GM06990 (cell line): ENCODE data around the gene MC3R.
"Not testable (repeated sequence)": the region's sequence is repeated elsewhere in the genome, so short reads cannot be mapped to it uniquely, and the experiment has no call there.

ENCODE experiments used
- DNase-seq: peaks from one replicate; pipeline ENCODE4 v3.0.0-alpha.2; 2011; ENCODE audit not compliant: insufficient read length; ENCODE audit errors: extremely low read depth
- H3K27me3 ChIP-seq: replicated peaks from 2 replicates; pipeline ENCODE4 v1.6.0; 2011; ENCODE audit warnings: low read length; ENCODE audit not compliant: control insufficient read depth, insufficient read depth
- H3K36me3 ChIP-seq: 2 replicates; pipeline ENCODE4 v1.5.1; 2011; ENCODE audit warnings: low read length; ENCODE audit not compliant: control insufficient read depth, insufficient read depth
- H3K4me3 ChIP-seq: replicated peaks from 2 replicates; pipeline ENCODE4 v1.5.1; 2011; ENCODE audit warnings: low read depth, mild to moderate bottlenecking, control low read depth, low read length
- CTCF ChIP-seq: IDR thresholded peaks from 2 replicates; pipeline ENCODE4 v1.5.1; 2011; ENCODE audit warnings: low read length, control low read depth, mild to moderate bottlenecking, inconsistent platforms; ENCODE audit not compliant: insufficient read depth, poor library complexity, severe bottlenecking

Gene MC3R

GRCh38 chr20:56208121-56208520 lies 40.4 kb upstream of the MC3R start:
- Histone ChIP-seq H3K4me3 (no peak overlapping the region), H3K27me3 (no peaks in the 10 kb centered on the region), H3K36me3 (no peaks in the 10 kb centered on the region)
- TF ChIP-seq CTCF = no peak
- no peak for DNase-seq

- Histone ChIP-seq H3K36me3 (no peaks in the 10 kb centered on the region), H3K4me3 (no peak overlapping the region), H3K27me3 (no peaks in the 10 kb centered on the region)
- no peak for TF ChIP-seq CTCF
- DNase-seq = no peak
These were observed 37.5 kb upstream of the MC3R start for GRCh38 chr20:56211051-56211450.

- no peak for TF ChIP-seq CTCF
- no peak for DNase-seq
- H3K36me3 ChIP-seq = no peaks in the 10 kb centered on the region
These were observed 36.4 kb upstream of the MC3R start for GRCh38 chr20:56212091-56212490.

GRCh38 chr20:56213321-56213720 lies 35.2 kb upstream of the MC3R start:
- Histone ChIP-seq H3K27me3 (no peaks in the 10 kb centered on the region), H3K36me3 (no peaks in the 10 kb centered on the region), H3K4me3 (no peak overlapping the region)
- no peak for DNase-seq
- no peak for TF ChIP-seq CTCF

More at GRCh38 chr20:56212091-56212490, 36.4 kb upstream of the MC3R start:
- Histone ChIP-seq H3K27me3 (no peaks in the 10 kb centered on the region), H3K4me3 (no peak overlapping the region)

- no peak for TF ChIP-seq CTCF
- no peak for DNase-seq
- H3K36me3 ChIP-seq = no peaks in the 10 kb centered on the region
- H3K4me3 ChIP-seq = no peak overlapping the region
- H3K27me3 ChIP-seq = no peaks in the 10 kb centered on the region
These were observed 33.4 kb upstream of the MC3R start for GRCh38 chr20:56215115-56215514.

- no peak for TF ChIP-seq CTCF
- DNase-seq = no peak
- Histone ChIP-seq H3K36me3 (no peaks in the 10 kb centered on the region), H3K27me3 (no peaks in the 10 kb centered on the region), H3K4me3 (no peak overlapping the region)
These were observed 30.7 kb upstream of the MC3R start for GRCh38 chr20:56217829-56218228.

GRCh38 chr20:56221186-56221585 lies 27.3 kb upstream of the MC3R start:
- not testable (repeated sequence) for H3K4me3 ChIP-seq, DNase-seq, H3K27me3 ChIP-seq, H3K36me3 ChIP-seq
